Mammary epithelial cell (primary cell): ENCODE data around the gene COL13A1.

Experiments used
- CTCF ChIP-seq, 2 donors: IDR thresholded peaks in 1 of 2; conservative IDR thresholded peaks in 1 of 2; 2 replicates each; pipeline ENCODE4 v1.5.1; 2011 to 2012; ENCODE audit warnings: inconsistent platforms in 2 of 2, low read length in 2 of 2, mild to moderate bottlenecking in 2 of 2, control low read depth in 1 of 2, low read depth in 1 of 2; ENCODE audit not compliant: insufficient read depth in 1 of 2; ENCODE audit errors: extremely low read depth in 1 of 2
- EZH2 ChIP-seq: IDR thresholded peaks from 2 replicates; pipeline ENCODE4 v1.6.1; 2012; ENCODE audit warnings: low read length, inconsistent platforms, borderline replicate concordance

DNA sequence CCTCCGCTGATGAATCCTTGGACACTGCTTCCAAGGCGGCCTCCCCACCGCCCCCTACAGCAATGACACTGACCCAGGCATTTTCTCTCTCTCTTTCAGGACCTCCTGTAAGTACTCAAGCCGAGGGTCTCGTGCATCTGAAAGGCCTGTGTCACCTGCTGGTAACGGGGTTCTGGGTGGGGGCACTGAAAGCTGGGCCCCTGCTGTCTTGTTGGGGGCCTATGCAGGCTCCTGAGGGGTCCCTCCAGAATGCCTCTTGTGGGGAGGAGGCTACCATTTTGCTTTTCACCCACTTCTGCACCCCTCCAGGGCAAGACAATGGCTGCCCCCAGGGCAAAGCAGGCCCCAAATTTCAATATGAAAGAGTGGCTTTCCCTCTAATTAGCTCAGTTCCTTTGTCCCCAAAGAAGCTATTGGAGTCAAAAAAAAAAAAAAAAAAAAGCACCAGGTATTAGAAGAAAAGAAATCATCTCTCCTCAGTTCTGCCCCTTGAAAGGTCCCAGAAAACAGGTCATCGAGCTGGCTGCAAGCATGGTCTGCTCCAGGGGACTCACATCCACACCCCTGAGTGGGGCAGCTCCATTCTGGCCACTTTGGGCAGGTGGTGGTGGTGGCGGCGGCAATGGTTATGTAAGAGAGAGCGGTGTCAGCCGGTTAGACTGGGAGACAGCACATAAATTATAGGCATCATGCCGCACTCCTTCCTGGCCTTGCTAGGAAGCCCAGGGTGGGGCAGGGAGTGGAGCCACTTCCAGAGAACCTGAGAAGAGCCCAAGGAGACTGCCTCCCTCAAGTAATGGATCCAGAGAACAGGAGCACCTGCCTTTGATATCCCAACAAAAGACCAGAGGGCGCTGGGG, 66.2 kb downstream of the COL13A1 start:
- no peak for TF ChIP-seq CTCF (conservative IDR thresholded peaks at IDR 0.05 in 1 of 2, IDR thresholded peaks at IDR 0.05 in 1 of 2; ENCODE audit: extremely low read depth in 1 of 2, insufficient read depth in 1 of 2, low read depth in 1 of 2, low read length in 2 of 2)
- TF ChIP-seq EZH2 = no peak
